Activated CD4-positive, alpha-beta T cell treated with anti-CD3 and anti-CD28 coated beads, Interleukin-2, amount 10 ng/mL, durations not matched to agents 24 days and 14 days (primary cell): ENCODE data around the gene RANGAP1. TPM values are rescaled to one million over a fixed set of nuclear protein-coding genes. Genes with fewer than 3 reads are reported as not detected.
"Not testable (repeated sequence)": the region's sequence is repeated elsewhere in the genome, so short reads cannot be mapped to it uniquely, and the experiment has no call there.

ENCODE experiments used
- DNase-seq: peaks from one replicate; pipeline ENCODE4 v3.0.0; 2022
- H3K27ac Mint-ChIP-seq: one replicate; pipeline ENCODE4 v1.8.0; 2022; ENCODE audit warnings: mild to moderate bottlenecking, mixed read lengths
- H3K27me3 Mint-ChIP-seq: one replicate; pipeline ENCODE4 v1.8.0; 2022; ENCODE audit warnings: mixed read lengths
- H3K36me3 Mint-ChIP-seq: one replicate; pipeline ENCODE4 v1.8.0; 2022; ENCODE audit warnings: low read depth, mild to moderate bottlenecking, mixed read lengths
- H3K4me1 Mint-ChIP-seq: one replicate; pipeline ENCODE4 v1.8.0; 2021; ENCODE audit warnings: mixed read lengths
- H3K4me3 Mint-ChIP-seq: one replicate; pipeline ENCODE4 v1.8.0; 2022; ENCODE audit warnings: mild to moderate bottlenecking, moderate library complexity, mixed read lengths
- H3K9me3 Mint-ChIP-seq: one replicate; pipeline ENCODE4 v1.8.0; 2021; ENCODE audit warnings: mixed read lengths
- intact Hi-C: fragments of 100-400 bp; cut with micrococcal nuclease; formaldehyde crosslinking; loops from one replicate; pipeline ENCODE4 v1.15.1; 2023
- total RNA-seq: library from RNA; stranded (reverse); gene quantifications from 2 replicates; pipeline ENCODE4 v1.2.3, GENCODE V29; 2022

Gene RANGAP1
- total RNA-seq, 1 donor from 2014 or later = 185 TPM

DNA sequence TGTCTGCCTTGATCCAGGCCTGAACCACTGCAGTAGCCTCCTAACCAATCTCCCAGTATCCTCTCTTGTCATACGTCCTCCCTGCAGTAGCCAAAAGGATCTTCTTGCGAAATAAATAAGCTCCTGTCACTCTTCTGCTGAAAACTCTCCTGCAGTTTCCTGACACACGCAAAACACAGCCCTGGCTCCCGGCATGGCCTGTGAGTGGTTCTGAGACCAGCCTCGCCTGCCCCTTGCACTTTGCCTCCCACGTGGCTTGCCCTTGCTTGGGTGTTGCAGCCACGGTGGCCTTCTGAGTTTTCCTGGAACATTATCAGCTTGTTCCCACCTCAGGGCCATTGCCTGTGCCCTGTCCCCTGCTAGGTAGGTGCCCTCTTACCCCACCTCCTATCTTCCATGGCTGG is 22.6 kb upstream of the RANGAP1 start:
- Mint-ChIP-seq H3K36me3 (peaks cover 19% of the 10 kb centered on the region), H3K27me3 (no peaks in the 10 kb centered on the region), H3K27ac (peak overlapping the region; percentile 49), H3K4me1 (peaks cover 33% of the 10 kb centered on the region), H3K9me3 (no peaks in the 10 kb centered on the region), H3K4me3 (no peak overlapping the region)
- no peak for DNase-seq
- intact Hi-C loops = no loop called here

DNA sequence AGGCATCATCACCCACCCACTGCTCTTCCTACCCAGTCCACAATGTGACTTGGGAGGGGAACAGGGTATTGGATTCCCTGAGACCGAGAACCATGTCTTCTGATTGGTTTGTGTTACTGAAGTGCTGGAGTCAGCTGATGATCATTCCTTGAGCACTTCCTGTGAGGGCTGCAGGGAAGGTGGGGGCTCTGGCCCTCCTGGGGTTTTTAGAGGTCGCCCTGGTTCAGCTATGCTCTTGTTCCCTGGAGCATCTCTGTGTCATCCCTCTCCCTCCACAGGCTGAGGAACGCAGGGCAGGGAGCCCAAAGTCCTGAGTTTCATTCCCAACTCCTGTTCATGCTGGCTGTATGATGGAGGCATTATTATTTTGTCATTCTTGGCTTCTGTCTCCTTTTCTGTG is 22.1 kb upstream of the RANGAP1 start:
- H3K4me3 Mint-ChIP-seq = no peak overlapping the region
- DNase-seq = no peak
- peak overlapping the region; percentile 43 for H3K27ac Mint-ChIP-seq
- no peaks in the 10 kb centered on the region for H3K9me3 Mint-ChIP-seq
- intact Hi-C loops = no loop called here
- peaks cover 36% of the 10 kb centered on the region for H3K4me1 Mint-ChIP-seq
- no peaks in the 10 kb centered on the region for H3K27me3 Mint-ChIP-seq
- peaks cover 21% of the 10 kb centered on the region for H3K36me3 Mint-ChIP-seq

- Mint-ChIP-seq H3K27ac (peak overlapping the region; percentile 3), H3K4me3 (no peak overlapping the region), H3K27me3 (no peaks in the 10 kb centered on the region), H3K4me1 (peaks cover 35% of the 10 kb centered on the region), H3K36me3 (peaks cover 17% of the 10 kb centered on the region), H3K9me3 (no peaks in the 10 kb centered on the region)
- no peak for DNase-seq
- intact Hi-C loops = no loop called here
Observed at GRCh38 chr22:41305646-41306045, 19.7 kb upstream of the RANGAP1 start.

DNA sequence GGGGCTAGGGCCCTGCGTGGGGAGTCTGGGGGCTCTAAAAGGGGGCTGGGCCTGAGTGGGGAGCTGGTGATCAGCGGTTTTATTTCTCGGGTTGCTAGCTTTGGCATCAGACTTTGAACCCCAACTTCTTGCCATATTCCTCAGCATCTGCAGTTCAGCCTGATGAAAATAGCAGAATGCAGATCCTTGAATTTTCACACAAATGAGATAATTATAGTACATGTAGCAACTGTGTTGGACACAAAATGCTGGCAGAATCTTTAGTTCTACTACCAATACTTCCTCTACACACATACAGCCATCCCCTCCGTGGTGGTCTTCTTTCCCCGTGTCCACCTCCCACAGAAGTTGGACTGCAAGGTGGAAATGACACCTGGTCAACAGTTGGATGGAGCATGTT is 16.8 kb upstream of the RANGAP1 start:
- intact Hi-C loops = loop anchor here (5.0 kb wide), 1 partner anchor 144 kb away; the partner anchor contains the start of gene TOB2
- H3K27me3 Mint-ChIP-seq = no peaks in the 10 kb centered on the region
- H3K9me3 Mint-ChIP-seq = no peaks in the 10 kb centered on the region
- peak overlapping the region; percentile 51 for H3K27ac Mint-ChIP-seq
- H3K36me3 Mint-ChIP-seq = peaks cover 9% of the 10 kb centered on the region
- peak overlapping the region; percentile 69 for H3K4me3 Mint-ChIP-seq
- H3K4me1 Mint-ChIP-seq = peaks cover 29% of the 10 kb centered on the region
- no peak for DNase-seq

DNA sequence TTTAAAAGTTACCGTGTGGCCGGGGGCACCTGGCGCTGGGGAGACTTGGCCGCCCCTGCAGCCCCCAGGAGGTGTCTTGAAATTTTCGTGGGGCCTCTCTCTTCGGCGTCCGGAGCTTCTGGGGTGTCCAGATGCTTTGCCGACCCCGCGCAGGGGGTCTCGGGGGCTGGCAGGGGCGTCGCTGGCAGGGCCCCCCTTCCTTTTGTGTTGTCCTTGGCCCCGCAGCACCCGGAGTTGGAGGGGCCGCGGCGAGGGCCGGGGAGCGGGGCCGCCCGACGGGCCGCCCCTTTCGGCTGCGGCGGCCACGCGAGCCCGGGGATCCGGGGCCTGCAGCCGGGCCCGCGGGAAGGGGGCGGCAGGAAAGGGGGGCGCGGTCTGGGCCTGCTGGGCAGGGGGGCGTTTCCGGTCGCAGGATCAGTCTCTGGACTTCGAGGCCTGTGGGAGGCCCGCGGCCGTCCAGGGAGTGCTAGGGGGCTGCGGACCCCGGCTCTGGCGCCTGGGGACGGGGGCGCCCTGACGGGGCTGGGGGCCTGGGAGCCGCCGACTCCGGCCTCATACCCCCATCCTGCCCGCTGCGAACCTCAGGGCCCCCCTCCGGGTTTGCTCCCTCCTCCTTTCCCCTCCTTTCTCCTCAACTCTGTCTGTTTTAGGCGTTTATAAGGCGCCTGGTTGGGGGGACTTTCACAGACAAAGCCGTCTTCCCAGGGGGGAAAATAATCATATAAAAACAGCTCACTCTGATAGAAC is 16.2 kb upstream of the RANGAP1 start:
- peak overlapping the region; percentile 69 for H3K4me3 Mint-ChIP-seq
- H3K27ac Mint-ChIP-seq = peak overlapping the region; percentile 70
- no peaks in the 10 kb centered on the region for H3K27me3 Mint-ChIP-seq
- peak; percentile 66 for DNase-seq
- no peaks in the 10 kb centered on the region for H3K9me3 Mint-ChIP-seq
- intact Hi-C loops = loop anchor here (5.0 kb wide), 1 partner anchor 145 kb away; the partner anchor contains the start of gene TOB2
- H3K4me1 Mint-ChIP-seq = peaks cover 27% of the 10 kb centered on the region
- peaks cover 8% of the 10 kb centered on the region for H3K36me3 Mint-ChIP-seq

DNA sequence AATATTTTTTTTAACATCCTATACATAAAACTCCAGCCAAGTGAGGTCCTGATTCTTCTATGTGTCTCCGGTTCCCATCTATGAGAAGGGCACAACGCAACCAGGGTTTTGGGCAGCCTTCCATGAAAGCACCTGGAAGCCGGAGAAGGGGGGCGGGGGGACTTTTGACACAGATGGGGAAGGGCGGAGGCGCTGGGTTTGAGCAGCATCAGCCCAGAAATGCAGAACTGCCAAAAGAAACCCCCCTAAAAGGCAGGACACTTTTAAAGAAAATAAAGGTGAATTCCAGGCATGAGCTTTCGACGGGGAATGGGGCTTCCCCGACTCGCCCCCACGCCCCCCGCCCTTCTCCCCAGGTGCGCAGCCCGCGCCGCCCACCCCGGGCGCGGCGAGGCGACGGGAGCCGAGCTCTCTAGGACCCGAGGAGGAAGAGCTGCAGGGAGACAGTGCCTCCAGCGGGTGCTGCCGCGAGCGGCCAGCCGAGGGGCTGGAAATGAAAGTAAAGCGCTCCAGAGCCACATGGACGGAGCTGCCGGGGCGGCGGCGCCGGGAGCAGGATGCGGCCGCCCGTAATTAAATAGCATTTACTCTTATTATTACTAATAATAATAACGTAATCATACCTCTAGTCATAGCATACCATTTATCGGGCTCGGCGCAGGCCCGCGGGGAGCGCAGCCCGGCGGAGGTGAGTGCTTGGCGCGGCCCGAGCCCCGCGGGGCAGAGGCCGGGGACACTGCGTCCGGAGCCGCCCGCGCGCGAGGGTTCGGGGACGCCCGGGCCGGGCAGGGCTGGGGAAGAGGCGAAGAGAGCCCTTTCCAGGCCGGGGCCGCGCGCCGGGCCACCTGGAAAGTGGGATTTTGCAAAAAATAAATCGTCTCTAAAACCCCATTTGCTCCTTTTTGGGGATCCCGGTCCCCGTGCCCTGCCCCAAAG is 15.4 kb upstream of the RANGAP1 start, which contains the start of gene ZC3H7B:
TSS of gene ZC3H7B (plus strand) at position 441 of the 936 bp plus-strand sequence. CDS start 19,136 bp downstream, outside the sequence.
- peak; percentile 95 for DNase-seq

GRCh38 chr22:41300661-41301060 is 14.7 kb upstream of the RANGAP1 start:
- peak overlapping the region; percentile 82 for H3K4me3 Mint-ChIP-seq
- intact Hi-C loops = loop anchor here (1.0 to 5.0 kb wide), 2 partner anchors 14 to 147 kb away; partner anchors contain the start of genes RANGAP1 and TOB2
- no peak for DNase-seq
- H3K4me1 Mint-ChIP-seq = peaks cover 23% of the 10 kb centered on the region
- peak overlapping the region; percentile 86 for H3K27ac Mint-ChIP-seq
- H3K9me3 Mint-ChIP-seq = no peaks in the 10 kb centered on the region
- no peaks in the 10 kb centered on the region for H3K27me3 Mint-ChIP-seq
- H3K36me3 Mint-ChIP-seq = peaks cover 4% of the 10 kb centered on the region

More for the DNA sequence above, 15.4 kb upstream of the RANGAP1 start, which contains the start of gene ZC3H7B:
- intact Hi-C loops = loop anchor here (1.0 to 5.0 kb wide), 2 partner anchors 15 to 146 kb away; partner anchors contain the start of genes RANGAP1 and TOB2
- Mint-ChIP-seq H3K27me3 (no peaks in the 10 kb centered on the region), H3K4me1 (peaks cover 26% of the 10 kb centered on the region), H3K9me3 (no peaks in the 10 kb centered on the region), H3K4me3 (peak within 1 kb of the TSS; percentile 82), H3K27ac (peak within 1 kb of the TSS; percentile 86), H3K36me3 (peaks cover 8% of the 10 kb centered on the region)

DNA sequence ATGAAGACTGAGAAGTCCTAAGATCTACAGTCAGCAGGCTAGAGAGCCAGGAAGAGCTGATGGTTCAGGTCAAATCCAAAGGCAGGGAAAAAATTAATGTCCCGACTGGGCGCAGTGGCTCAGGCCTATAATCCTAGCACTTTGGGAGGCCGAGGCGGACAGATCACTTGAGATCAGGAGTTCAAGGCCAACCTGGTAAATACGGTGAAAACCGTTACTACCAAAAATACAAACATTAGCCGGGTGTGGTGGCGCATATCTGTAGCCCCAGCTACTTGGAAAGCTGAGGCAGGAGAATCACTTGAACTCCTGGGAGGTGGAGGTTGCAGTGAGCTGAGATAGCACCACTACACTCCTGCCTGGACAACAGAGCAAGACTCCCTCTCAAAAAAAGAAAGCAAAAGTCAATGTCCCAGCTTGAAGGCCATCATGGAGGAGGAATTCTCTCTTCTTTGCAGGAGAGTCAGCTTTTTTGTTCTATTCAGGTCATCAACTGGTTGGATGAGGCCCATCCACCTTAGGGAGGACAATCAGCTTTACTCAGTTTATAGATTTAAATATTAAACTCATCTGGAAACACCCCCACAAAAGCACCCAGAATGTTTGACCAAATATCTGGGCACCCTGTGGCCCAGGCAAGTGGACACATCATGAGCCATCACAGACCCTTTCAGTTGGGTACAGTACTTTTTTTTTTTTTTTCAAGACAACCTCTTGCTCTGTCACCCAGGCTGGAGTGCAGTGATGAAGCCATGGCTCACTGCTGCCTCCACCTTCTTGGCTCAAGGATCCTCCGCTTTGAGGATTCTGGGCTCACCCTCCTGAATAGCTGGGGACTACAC is 11.1 kb upstream of the RANGAP1 start:
- no peak overlapping the region for H3K27ac Mint-ChIP-seq
- H3K36me3 Mint-ChIP-seq = no peaks in the 10 kb centered on the region
- no peak overlapping the region for H3K4me3 Mint-ChIP-seq
- H3K9me3 Mint-ChIP-seq = no peaks in the 10 kb centered on the region
- no peak for DNase-seq
- H3K4me1 Mint-ChIP-seq = peaks cover 5% of the 10 kb centered on the region
- no peaks in the 10 kb centered on the region for H3K27me3 Mint-ChIP-seq
- intact Hi-C loops = no loop called here

DNA sequence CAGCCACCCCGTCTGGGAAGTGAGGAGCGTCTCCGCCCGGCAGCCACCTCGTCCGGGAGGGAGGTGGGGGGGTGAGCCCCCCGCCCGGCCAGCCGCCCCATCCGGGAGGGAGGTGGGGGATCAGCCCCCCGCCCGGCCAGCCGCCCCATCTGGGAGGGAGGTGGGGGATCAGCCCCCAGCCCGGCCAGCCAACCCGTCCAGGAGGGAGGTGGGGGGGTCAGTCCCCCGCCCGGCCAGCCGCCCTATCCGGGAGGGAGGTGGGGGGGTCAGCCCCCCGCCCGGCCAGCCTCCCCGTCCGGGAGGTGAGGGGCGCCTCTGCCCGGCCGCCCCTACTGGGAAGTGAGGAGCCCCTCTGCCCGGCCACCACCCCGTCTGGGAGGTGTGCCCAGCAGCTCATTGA is 8.8 kb upstream of the RANGAP1 start:
- H3K4me3 Mint-ChIP-seq, intact Hi-C loops, H3K36me3 Mint-ChIP-seq, H3K4me1 Mint-ChIP-seq, DNase-seq, H3K9me3 Mint-ChIP-seq, H3K27me3 Mint-ChIP-seq, H3K27ac Mint-ChIP-seq: not testable (repeated sequence)

- Mint-ChIP-seq H3K36me3 (no peaks in the 10 kb centered on the region), H3K9me3 (no peaks in the 10 kb centered on the region), H3K4me1 (peaks cover 12% of the 10 kb centered on the region), H3K27me3 (no peaks in the 10 kb centered on the region), H3K4me3 (no peak overlapping the region), H3K27ac (no peak overlapping the region)
- no peak for DNase-seq
- intact Hi-C loops = no loop called here
Observed at GRCh38 chr22:41290262-41291221, 4.6 kb upstream of the RANGAP1 start.

- DNase-seq = no peak
- Mint-ChIP-seq H3K27ac (no peak overlapping the region), H3K4me1 (peaks cover 16% of the 10 kb centered on the region), H3K27me3 (no peaks in the 10 kb centered on the region), H3K36me3 (peaks cover 6% of the 10 kb centered on the region), H3K9me3 (no peaks in the 10 kb centered on the region), H3K4me3 (no peak overlapping the region)
- intact Hi-C loops = loop anchor here (5.0 to 10.0 kb wide), 2 partner anchors 253 to 1765 kb away; partner anchors contain the start of genes ATF4 and POLR3H
Observed at GRCh38 chr22:41289671-41290070, 3.7 kb upstream of the RANGAP1 start.

DNA sequence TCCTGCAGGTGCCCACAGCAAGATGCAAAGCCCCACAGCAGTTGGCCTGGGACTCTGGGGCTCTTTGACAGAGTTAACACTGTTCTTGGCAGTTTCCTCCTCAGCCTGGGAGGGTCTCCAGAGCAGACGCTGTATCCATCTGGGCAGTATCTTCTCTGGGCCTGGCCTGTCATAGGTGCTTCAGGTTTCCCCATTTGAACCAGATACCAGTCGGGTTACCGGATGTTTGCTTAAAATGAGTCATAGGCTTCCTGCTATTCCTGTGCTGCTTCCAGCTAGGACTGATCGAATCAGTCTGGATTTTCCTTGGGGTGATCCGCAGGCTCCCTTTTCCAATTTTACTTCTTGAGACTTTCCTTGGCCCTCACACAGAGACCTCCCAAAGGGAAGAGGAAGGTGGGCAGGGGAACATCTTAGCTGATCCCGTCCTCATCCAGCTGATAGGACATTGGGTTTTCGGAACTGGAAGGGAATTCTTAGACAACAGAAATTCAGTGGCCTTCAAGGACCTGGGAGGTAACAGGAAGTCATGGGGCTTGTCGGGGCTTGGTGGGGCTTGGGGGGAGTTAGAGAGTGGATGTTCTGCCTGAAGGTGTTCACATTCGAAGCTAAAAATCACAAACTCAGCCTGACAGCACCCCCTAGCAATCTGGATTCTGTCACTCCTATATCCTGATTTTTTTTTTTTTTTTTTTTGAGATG is 2.4 kb upstream of the RANGAP1 start:
- Mint-ChIP-seq H3K9me3 (no peaks in the 10 kb centered on the region), H3K4me3 (peak overlapping the region; percentile 45), H3K36me3 (peaks cover 13% of the 10 kb centered on the region), H3K27me3 (no peaks in the 10 kb centered on the region), H3K4me1 (peaks cover 20% of the 10 kb centered on the region), H3K27ac (peak overlapping the region; percentile 62)
- intact Hi-C loops = loop anchor here (5.0 to 10.0 kb wide), 2 partner anchors 254 to 1764 kb away; partner anchors contain the start of genes ATF4 and POLR3H
- DNase-seq = no peak
